Keratinocyte (primary cell): ENCODE data around the gene JAZF1. TPM values are rescaled to one million over a fixed set of nuclear protein-coding genes. Genes with fewer than 3 reads are reported as not detected.

Experiments
- DNase-seq: peaks from one replicate; pipeline ENCODE4 v3.0.0-alpha.2; 2011; ENCODE audit warnings: low read depth, missing footprints, low spot score
- FAIRE-seq: peaks from 2 replicates; lab custom pipeline; 2011; peaks lifted over from hg19 to GRCh38; lab: Jason Lieb, UNC
- H2AFZ ChIP-seq: 2 replicates; pipeline ENCODE4 v1.6.0; 2012; ENCODE audit warnings: low read length, control low read depth, inconsistent platforms; ENCODE audit not compliant: control insufficient read depth
- H3K27ac ChIP-seq: 2 replicates; pipeline ENCODE4 v1.5.1; 2011; ENCODE audit warnings: low read length; ENCODE audit not compliant: control insufficient read depth, insufficient read depth
- H3K27me3 ChIP-seq: 3 replicates; pipeline ENCODE4 v1.6.0; 2011; ENCODE audit warnings: low read length; ENCODE audit not compliant: control insufficient read depth, insufficient read depth; ENCODE audit errors: extremely low read depth
- H3K36me3 ChIP-seq, 2 experiments: 2 replicates in 1 of 2; 3 replicates in 1 of 2; pipeline ENCODE4 v1.5.1; 2011; ENCODE audit warnings: low read length in 2 of 2, mild to moderate bottlenecking in 1 of 2; ENCODE audit not compliant: control insufficient read depth in 2 of 2, insufficient read depth in 2 of 2; ENCODE audit errors: extremely low read depth in 1 of 2
- H3K4me1 ChIP-seq: 3 replicates; pipeline ENCODE4 v1.5.1; 2011; ENCODE audit warnings: low read length; ENCODE audit not compliant: control insufficient read depth, insufficient read depth; ENCODE audit errors: extremely low read depth
- H3K4me2 ChIP-seq: 3 replicates; pipeline ENCODE4 v1.6.0; 2011; ENCODE audit warnings: low read depth, low read length; ENCODE audit not compliant: control insufficient read depth, insufficient read depth; ENCODE audit errors: extremely low read depth
- H3K4me3 ChIP-seq, 3 experiments: fragments of 200-600 bp in 1 of 3; sonication (generic) in 1 of 3; 2 replicates in 2 of 3; 3 replicates in 1 of 3; pipeline ENCODE4 v1.5.1; 2011 to 2016; ENCODE audit warnings: low read length in 3 of 3, mild to moderate bottlenecking in 3 of 3, control low read depth in 2 of 3, inconsistent platforms in 1 of 3, low read depth in 1 of 3, mixed read lengths in 1 of 3, mixed run types in 1 of 3, moderate library complexity in 1 of 3; ENCODE audit not compliant: control insufficient read depth in 2 of 3, insufficient read depth in 2 of 3; ENCODE audit errors: extremely low read depth in 1 of 3
- H3K79me2 ChIP-seq: 2 replicates; pipeline ENCODE4 v1.6.0; 2012; ENCODE audit warnings: low read length; ENCODE audit not compliant: control insufficient read depth, insufficient read depth
- H3K9ac ChIP-seq: 3 replicates; pipeline ENCODE4 v1.6.0; 2011; ENCODE audit warnings: low read length; ENCODE audit not compliant: control insufficient read depth, insufficient read depth; ENCODE audit errors: extremely low read depth
- H3K9me1 ChIP-seq: 3 replicates; pipeline ENCODE4 v1.6.0; 2011; ENCODE audit warnings: low read length; ENCODE audit not compliant: control insufficient read depth, insufficient read depth; ENCODE audit errors: extremely low read depth
- H3K9me3 ChIP-seq: 2 replicates; pipeline ENCODE4 v1.5.1; 2012; ENCODE audit warnings: low read depth, low read length; ENCODE audit not compliant: control insufficient read depth
- H4K20me1 ChIP-seq: 3 replicates; pipeline ENCODE4 v1.6.0; 2011; ENCODE audit warnings: low read length; ENCODE audit not compliant: control insufficient read depth, insufficient read depth; ENCODE audit errors: extremely low read depth
- EZH2 ChIP-seq: IDR thresholded peaks from one replicate; pipeline ENCODE4 v1.6.1; 2012; ENCODE audit warnings: inconsistent platforms, mild to moderate bottlenecking, low read length, moderate library complexity
- dilution Hi-C: fragments of 300-500 bp; cut with MboI; formaldehyde crosslinking; loops from one replicate; pipeline ENCODE4 v1.7.0; 2020; ENCODE audit warnings: low sequenced_read_pairs; ENCODE audit not compliant: extremely low pct_ligation_motif_present
- polyA plus RNA-seq, 5 experiments: library from polyadenylated mRNA; depleted of rRNA in 3 of 5; stranded (reverse) in 3 of 5; stranded (forward) in 1 of 5; unstranded in 1 of 5; fragments of >200 nt; gene quantifications; 1 replicate in 1 of 5; 2 replicates in 3 of 5; 3 replicates in 1 of 5; pipeline versions ENCODE4 v1.2.1 to v1.2.3, GENCODE V29; 2011 to 2012; ENCODE audit warnings: missing spikeins in 2 of 5, low read depth in 1 of 5, low replicate concordance in 1 of 5
- TF ChIP-seq, protein P1 (sequence below), 3 experiments: IDR thresholded peaks in 1 of 3; conservative IDR thresholded peaks in 1 of 3; optimal IDR thresholded peaks in 1 of 3; 2 replicates in 2 of 3; 3 replicates in 1 of 3; pipeline versions ENCODE3 to v1.5.1; 2011; ENCODE audit warnings: low read length in 3 of 3, mild to moderate bottlenecking in 3 of 3, moderate library complexity in 2 of 3, control low read depth in 1 of 3, inconsistent platforms in 1 of 3; ENCODE audit not compliant: insufficient read depth in 2 of 3; ENCODE audit errors: extremely low read depth in 1 of 3

The JAZF1 gene
- polyA plus RNA-seq, 1 donor (not counting 4 experiments of a cell fraction or from before 2014, with no cell fraction given), result 2.5 TPM

GRCh38 chr7:27958933-27959548, 221.6 kb downstream of the JAZF1 start:
- Histone ChIP-seq H3K27ac (no peak overlapping the region), H3K36me3 (no peaks in the 10 kb centered on the region), H3K27me3 (no peaks in the 10 kb centered on the region), H3K9ac (no peak overlapping the region), H3K9me3 (no peaks in the 10 kb centered on the region), H3K4me2 (no peak overlapping the region), H2AFZ (no peak overlapping the region), H3K79me2 (no peaks in the 10 kb centered on the region), H3K4me3 (no peak overlapping the region), H3K4me1 (no peaks in the 10 kb centered on the region), H3K9me1 (no peaks in the 10 kb centered on the region), H4K20me1 (no peaks in the 10 kb centered on the region)
- TF ChIP-seq, protein P1, sequence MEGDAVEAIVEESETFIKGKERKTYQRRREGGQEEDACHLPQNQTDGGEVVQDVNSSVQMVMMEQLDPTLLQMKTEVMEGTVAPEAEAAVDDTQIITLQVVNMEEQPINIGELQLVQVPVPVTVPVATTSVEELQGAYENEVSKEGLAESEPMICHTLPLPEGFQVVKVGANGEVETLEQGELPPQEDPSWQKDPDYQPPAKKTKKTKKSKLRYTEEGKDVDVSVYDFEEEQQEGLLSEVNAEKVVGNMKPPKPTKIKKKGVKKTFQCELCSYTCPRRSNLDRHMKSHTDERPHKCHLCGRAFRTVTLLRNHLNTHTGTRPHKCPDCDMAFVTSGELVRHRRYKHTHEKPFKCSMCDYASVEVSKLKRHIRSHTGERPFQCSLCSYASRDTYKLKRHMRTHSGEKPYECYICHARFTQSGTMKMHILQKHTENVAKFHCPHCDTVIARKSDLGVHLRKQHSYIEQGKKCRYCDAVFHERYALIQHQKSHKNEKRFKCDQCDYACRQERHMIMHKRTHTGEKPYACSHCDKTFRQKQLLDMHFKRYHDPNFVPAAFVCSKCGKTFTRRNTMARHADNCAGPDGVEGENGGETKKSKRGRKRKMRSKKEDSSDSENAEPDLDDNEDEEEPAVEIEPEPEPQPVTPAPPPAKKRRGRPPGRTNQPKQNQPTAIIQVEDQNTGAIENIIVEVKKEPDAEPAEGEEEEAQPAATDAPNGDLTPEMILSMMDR (optimal IDR thresholded peaks at IDR 0.05 in 1 of 3, IDR thresholded peaks at IDR 0.05 in 1 of 3, conservative IDR thresholded peaks at IDR 0.05 in 1 of 3; ENCODE audit: extremely low read depth in 1 of 3, insufficient read depth in 2 of 3, low read length in 3 of 3), result no peak
- TF ChIP-seq EZH2, result no peak
- dilution Hi-C loops, result no loop called here
- FAIRE-seq (no peak), DNase-seq (no peak)

GRCh38 chr7:27955596-27955995, 225.0 kb downstream of the JAZF1 start:
- dilution Hi-C loops, result no loop called here
- H3K27me3 ChIP-seq, result no peaks in the 10 kb centered on the region
- no peak overlapping the region for H3K9ac ChIP-seq
- no peaks in the 10 kb centered on the region for H3K36me3 ChIP-seq
- H3K27ac ChIP-seq, result no peak overlapping the region
- H3K4me3 ChIP-seq, result no peak overlapping the region
- FAIRE-seq (no peak), DNase-seq (no peak)
- no peaks in the 10 kb centered on the region for H3K4me1 ChIP-seq
- H3K4me2 ChIP-seq, result no peak overlapping the region
- H3K79me2 ChIP-seq, result no peaks in the 10 kb centered on the region
- H3K9me3 ChIP-seq, result no peaks in the 10 kb centered on the region
- H2AFZ ChIP-seq, result no peak overlapping the region
- TF ChIP-seq, protein P1 (optimal IDR thresholded peaks at IDR 0.05 in 1 of 3, IDR thresholded peaks at IDR 0.05 in 1 of 3, conservative IDR thresholded peaks at IDR 0.05 in 1 of 3; ENCODE audit: extremely low read depth in 1 of 3, insufficient read depth in 2 of 3, low read length in 3 of 3), result no peak
- TF ChIP-seq EZH2, result no peak
- no peaks in the 10 kb centered on the region for H3K9me1 ChIP-seq
- H4K20me1 ChIP-seq, result no peaks in the 10 kb centered on the region
